Kidney (tissue), 14 donors: ENCODE results near the gene BCL2L11. TPM values are rescaled to one million over a fixed set of nuclear protein-coding genes. Genes with fewer than 3 reads are reported as not detected.

ENCODE experiments used
- DNase-seq, 5 donors: peaks; one replicate each; pipeline ENCODE4 v3.0.0-alpha.2; 2013 to 2020
- FAIRE-seq: peaks from 2 replicates; lab custom pipeline; 2012; peaks lifted over from hg19 to GRCh38; lab: Jason Lieb, UNC
- H3K27ac ChIP-seq, 2 donors: one replicate each; pipeline ENCODE4 v1.7.0; 2013; ENCODE audit warnings: low read depth in 2 of 2, low read length in 2 of 2, inconsistent platforms in 1 of 2
- H3K27me3 ChIP-seq: one replicate; pipeline ENCODE4 v1.7.1; 2013; ENCODE audit warnings: low read length, inconsistent platforms; ENCODE audit not compliant: control insufficient read depth, insufficient read depth
- H3K36me3 ChIP-seq, 3 donors: one replicate each; pipeline versions ENCODE4 v1.7.0 to v1.7.1; 2013; ENCODE audit warnings: low read length in 3 of 3, control low read depth in 1 of 3, inconsistent platforms in 1 of 3; ENCODE audit not compliant: insufficient read depth in 3 of 3, control insufficient read depth in 2 of 3
- H3K4me1 ChIP-seq, 3 donors: one replicate each; pipeline versions ENCODE4 v1.7.0 to v1.7.1; 2013; ENCODE audit warnings: low read length in 3 of 3, inconsistent platforms in 1 of 3, low read depth in 1 of 3; ENCODE audit not compliant: control insufficient read depth in 2 of 3, insufficient read depth in 2 of 3
- H3K4me3 ChIP-seq, 3 donors: one replicate each; pipeline versions ENCODE4 v1.7.0 to v1.8.1; 2013; ENCODE audit warnings: low read length in 3 of 3, control low read depth in 1 of 3, inconsistent platforms in 1 of 3
- H3K9ac ChIP-seq, 3 donors: one replicate each; pipeline versions ENCODE4 v1.7.0 to v1.7.1; 2013; ENCODE audit warnings: low read length in 3 of 3, control low read depth in 1 of 3, inconsistent platforms in 1 of 3
- H3K9me3 ChIP-seq, 3 donors: one replicate each; pipeline versions ENCODE4 v1.7.0 to v1.7.1; 2013; ENCODE audit warnings: low read length in 3 of 3, control low read depth in 1 of 3, inconsistent platforms in 1 of 3; ENCODE audit not compliant: control insufficient read depth in 2 of 3, insufficient read depth in 1 of 3
- intact Hi-C: fragments of 100-400 bp; cut with DNase I; formaldehyde crosslinking; loops from one replicate; pipeline ENCODE4 v1.11.1; 2022
- polyA plus RNA-seq: library from polyadenylated mRNA; stranded (reverse); fragments of 350-450 nt; fragmentation: Illumina TruSeq; extraction: RNeasy Lipid Tissue Mini Kit (QIAGEN cat#74804); gene quantifications from one replicate; pipeline ENCODE4 v1.2.3, GENCODE V29; 2014; ENCODE audit warnings: low read depth, low replicate concordance; ENCODE audit not compliant: insufficient read depth
- total RNA-seq: library from RNA; stranded (reverse); fragmentation: NEBNext Ultra II Directional; extraction: Animal tissue kit (Norgen Biotek cat#: 25700); gene quantifications from one replicate; pipeline ENCODE4 v1.2.1, GENCODE V29; 2021
- TF ChIP-seq, protein P1 (sequence below): IDR thresholded peaks from 3 replicates; pipeline ENCODE4 v1.5.1; 2012; ENCODE audit warnings: mild to moderate bottlenecking, moderate library complexity, borderline replicate concordance; ENCODE audit not compliant: insufficient read depth; ENCODE audit errors: extremely low read depth
- donor health status: control.
- donor health status: control.
- donor health status: control.
- donor health status: control.
- donor health status: control.
- donor health status: DM: yes; HTN: yes; CAD: no.
- donor health status: Normal renal cell carcinoma (clear cell type).

Gene BCL2L11
- total and polyA plus RNA-seq, 2 donors from 2014 or later = 6.5 to 32.7 TPM

DNA sequence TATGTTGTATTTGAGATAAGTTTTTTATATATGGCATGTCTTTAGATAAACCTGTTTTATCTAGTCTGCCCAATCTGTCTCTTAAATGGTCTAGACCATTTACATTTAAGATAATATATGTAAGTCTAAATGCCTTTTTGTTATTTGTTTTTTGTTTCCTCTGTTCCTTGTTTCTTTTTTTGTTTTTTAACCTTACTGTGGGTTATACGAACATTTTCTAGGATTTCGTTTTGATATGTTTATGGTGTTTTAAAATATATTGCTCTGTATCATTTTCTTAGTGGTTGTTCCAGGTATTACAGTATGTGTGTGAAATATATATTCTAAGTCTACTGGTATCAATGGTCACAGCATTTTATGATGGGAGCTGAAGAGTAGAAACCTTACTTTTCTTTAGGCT lies 13.3 kb downstream of the BCL2L11 start:
- TF ChIP-seq, protein P1, sequence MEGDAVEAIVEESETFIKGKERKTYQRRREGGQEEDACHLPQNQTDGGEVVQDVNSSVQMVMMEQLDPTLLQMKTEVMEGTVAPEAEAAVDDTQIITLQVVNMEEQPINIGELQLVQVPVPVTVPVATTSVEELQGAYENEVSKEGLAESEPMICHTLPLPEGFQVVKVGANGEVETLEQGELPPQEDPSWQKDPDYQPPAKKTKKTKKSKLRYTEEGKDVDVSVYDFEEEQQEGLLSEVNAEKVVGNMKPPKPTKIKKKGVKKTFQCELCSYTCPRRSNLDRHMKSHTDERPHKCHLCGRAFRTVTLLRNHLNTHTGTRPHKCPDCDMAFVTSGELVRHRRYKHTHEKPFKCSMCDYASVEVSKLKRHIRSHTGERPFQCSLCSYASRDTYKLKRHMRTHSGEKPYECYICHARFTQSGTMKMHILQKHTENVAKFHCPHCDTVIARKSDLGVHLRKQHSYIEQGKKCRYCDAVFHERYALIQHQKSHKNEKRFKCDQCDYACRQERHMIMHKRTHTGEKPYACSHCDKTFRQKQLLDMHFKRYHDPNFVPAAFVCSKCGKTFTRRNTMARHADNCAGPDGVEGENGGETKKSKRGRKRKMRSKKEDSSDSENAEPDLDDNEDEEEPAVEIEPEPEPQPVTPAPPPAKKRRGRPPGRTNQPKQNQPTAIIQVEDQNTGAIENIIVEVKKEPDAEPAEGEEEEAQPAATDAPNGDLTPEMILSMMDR = no peak
- no peaks in the 10 kb centered on the region for H3K27me3 ChIP-seq
- FAIRE-seq (peak; percentile 33), DNase-seq (no peak)
- no peak overlapping the region for H3K27ac ChIP-seq
- intact Hi-C loops = no loop called here
- peaks cover 0 to 5% (median 0%) of the 10 kb centered on the region in 3 donors for H3K36me3 ChIP-seq
- H3K9ac ChIP-seq = no peak overlapping the region
- no peak overlapping the region for H3K4me3 ChIP-seq
- H3K4me1 ChIP-seq = peaks cover 0 to 3% (median 0%) of the 10 kb centered on the region in 3 donors
- H3K9me3 ChIP-seq = no peaks in the 10 kb centered on the region

DNA sequence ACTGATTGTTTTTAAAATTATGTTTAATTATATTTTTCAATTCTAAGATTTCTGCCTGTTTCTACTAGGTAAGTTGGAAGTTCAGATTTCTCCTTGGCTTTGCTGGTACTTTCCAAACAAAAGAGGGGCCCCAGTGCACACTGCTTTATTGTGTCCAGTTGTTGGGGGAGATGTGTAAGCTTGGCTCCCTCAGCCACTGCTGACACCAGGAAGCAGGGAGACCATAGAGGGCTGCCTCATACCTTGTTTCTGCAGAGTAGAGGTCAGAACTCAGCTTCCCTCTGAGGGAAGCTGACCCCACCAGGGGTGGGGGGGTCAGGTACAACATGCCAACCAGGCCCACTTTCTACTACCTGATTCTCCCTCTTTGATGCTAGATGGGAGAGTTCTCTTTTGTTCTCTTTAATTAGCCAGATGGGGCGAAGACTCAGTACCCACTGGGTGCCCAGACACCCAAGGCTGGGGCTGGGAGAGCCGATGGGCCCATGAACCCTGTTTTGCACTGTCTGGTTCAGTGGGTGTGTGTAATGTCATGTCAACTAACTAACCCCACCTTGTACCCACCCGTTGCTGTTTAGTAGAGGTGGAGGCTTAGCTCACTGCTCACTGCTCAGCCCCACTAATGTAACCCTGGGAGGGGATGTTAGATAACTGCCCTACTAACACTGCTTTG lies 14.7 kb downstream of the BCL2L11 start:
- intact Hi-C loops = no loop called here
- Histone ChIP-seq H3K9me3 (no peaks in the 10 kb centered on the region), H3K36me3 (peaks cover 0 to 3% (median 0%) of the 10 kb centered on the region in 3 donors), H3K9ac (no peak overlapping the region), H3K4me3 (no peak overlapping the region), H3K4me1 (peaks cover 0 to 6% (median 0%) of the 10 kb centered on the region in 3 donors), H3K27me3 (no peaks in the 10 kb centered on the region), H3K27ac (no peak overlapping the region)
- no peak for DNase-seq
- TF ChIP-seq, protein P1 = no peak
- no peak for FAIRE-seq

DNA sequence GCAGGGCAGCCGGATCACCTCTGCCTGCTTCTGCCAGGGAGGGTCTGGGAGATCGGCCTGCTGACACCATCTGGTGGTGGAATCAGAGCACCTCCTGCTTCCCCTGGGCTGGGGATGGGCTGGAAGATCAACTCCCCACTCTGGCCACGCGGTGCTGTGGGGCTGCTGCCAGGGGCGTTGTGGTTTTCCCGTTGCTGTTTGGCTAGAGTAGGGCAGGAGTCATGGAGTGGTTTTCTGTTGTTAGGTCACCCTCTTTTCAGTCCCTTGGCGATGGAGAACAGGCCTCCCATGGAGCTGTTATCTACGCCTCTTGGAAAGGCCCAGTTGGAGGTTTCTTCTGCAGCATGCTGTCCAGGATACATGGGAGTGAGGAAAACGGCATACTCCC lies 15.2 kb downstream of the BCL2L11 start:
- peaks cover 0 to 6% (median 0%) of the 10 kb centered on the region in 3 donors for H3K4me1 ChIP-seq
- H3K27ac ChIP-seq = no peak overlapping the region
- DNase-seq (peak in 1 of 5 donors; percentile 59), FAIRE-seq (no peak)
- no peak overlapping the region for H3K9ac ChIP-seq
- H3K36me3 ChIP-seq = peaks cover 0 to 3% (median 0%) of the 10 kb centered on the region in 3 donors
- H3K4me3 ChIP-seq = no peak overlapping the region
- intact Hi-C loops = no loop called here
- no peaks in the 10 kb centered on the region for H3K27me3 ChIP-seq
- H3K9me3 ChIP-seq = no peaks in the 10 kb centered on the region
- TF ChIP-seq, protein P1 = no peak
